ENCODE data around the gene RET.

Gene RET

GRCh38 chr10:43110338-43111071, 33.6 kb downstream of the RET start:
- peak; percentile 38 for DNase-seq (ENCODE audit: low read depth)
- TF ChIP-seq MYC (IDR thresholded peaks at IDR 0.05; ENCODE audit: low read depth, low read length) = no peak
- TF ChIP-seq, protein P1, sequence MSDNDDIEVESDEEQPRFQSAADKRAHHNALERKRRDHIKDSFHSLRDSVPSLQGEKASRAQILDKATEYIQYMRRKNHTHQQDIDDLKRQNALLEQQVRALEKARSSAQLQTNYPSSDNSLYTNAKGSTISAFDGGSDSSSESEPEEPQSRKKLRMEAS (IDR thresholded peaks at IDR 0.05; ENCODE audit: low read depth, low read length) = no peak
- TF ChIP-seq POLR2A (IDR thresholded peaks at IDR 0.05; ENCODE audit: extremely low read depth, insufficient read length) = no peak
- TF ChIP-seq, protein P2, sequence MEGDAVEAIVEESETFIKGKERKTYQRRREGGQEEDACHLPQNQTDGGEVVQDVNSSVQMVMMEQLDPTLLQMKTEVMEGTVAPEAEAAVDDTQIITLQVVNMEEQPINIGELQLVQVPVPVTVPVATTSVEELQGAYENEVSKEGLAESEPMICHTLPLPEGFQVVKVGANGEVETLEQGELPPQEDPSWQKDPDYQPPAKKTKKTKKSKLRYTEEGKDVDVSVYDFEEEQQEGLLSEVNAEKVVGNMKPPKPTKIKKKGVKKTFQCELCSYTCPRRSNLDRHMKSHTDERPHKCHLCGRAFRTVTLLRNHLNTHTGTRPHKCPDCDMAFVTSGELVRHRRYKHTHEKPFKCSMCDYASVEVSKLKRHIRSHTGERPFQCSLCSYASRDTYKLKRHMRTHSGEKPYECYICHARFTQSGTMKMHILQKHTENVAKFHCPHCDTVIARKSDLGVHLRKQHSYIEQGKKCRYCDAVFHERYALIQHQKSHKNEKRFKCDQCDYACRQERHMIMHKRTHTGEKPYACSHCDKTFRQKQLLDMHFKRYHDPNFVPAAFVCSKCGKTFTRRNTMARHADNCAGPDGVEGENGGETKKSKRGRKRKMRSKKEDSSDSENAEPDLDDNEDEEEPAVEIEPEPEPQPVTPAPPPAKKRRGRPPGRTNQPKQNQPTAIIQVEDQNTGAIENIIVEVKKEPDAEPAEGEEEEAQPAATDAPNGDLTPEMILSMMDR (IDR thresholded peaks at IDR 0.05; ENCODE audit: low read depth, low read length) = no peak

GRCh38 chr10:43111101-43111500, 34.2 kb downstream of the RET start:
- TF ChIP-seq MYC (IDR thresholded peaks at IDR 0.05; ENCODE audit: low read depth, low read length) (no peak), POLR2A (IDR thresholded peaks at IDR 0.05; ENCODE audit: extremely low read depth, insufficient read length) (no peak)
- TF ChIP-seq, protein P1 (IDR thresholded peaks at IDR 0.05; ENCODE audit: low read depth, low read length) = no peak
- TF ChIP-seq, protein P2 (IDR thresholded peaks at IDR 0.05; ENCODE audit: low read depth, low read length) = no peak

More at GRCh38 chr10:43110338-43111071, 33.6 kb downstream of the RET start:
- no peak overlapping the region for H3K4me3 ChIP-seq (ENCODE audit: low read depth, low read length)

DNA sequence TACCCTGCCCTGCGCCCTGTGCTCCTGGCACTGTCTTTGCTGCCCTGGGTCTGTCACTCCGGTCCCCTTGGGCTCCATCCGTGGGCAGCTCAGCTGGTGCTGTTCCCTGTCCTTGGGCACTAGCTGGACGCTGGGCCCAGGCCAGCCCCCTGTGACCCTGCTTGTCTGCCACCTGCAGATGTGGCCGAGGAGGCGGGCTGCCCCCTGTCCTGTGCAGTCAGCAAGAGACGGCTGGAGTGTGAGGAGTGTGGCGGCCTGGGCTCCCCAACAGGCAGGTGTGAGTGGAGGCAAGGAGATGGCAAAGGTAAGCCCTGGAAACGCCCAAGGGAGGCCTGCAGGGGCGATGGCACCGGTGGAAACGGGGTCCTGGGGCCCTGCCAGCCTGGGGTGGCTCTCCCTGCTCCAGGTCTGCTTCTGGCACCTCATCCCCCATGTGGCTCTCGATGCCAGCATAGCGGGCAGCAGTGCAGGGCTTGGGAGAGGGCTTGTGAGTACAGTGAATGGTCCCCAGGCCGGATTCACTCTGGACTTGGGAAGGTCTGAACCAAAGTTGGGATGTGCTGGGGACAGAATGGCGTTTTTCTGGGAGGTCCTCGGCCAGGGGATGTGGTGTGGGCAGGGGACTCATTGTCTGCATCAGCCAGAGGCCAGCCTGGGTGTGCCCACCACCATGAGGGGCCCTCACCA, 35.2 kb downstream of the RET start:
- TF ChIP-seq, protein P1 (IDR thresholded peaks at IDR 0.05; ENCODE audit: low read depth, low read length) = no peak
- TF ChIP-seq POLR2A (IDR thresholded peaks at IDR 0.05; ENCODE audit: extremely low read depth, insufficient read length) (no peak), MYC (IDR thresholded peaks at IDR 0.05; ENCODE audit: low read depth, low read length) (no peak)
- TF ChIP-seq, protein P2 (IDR thresholded peaks at IDR 0.05; ENCODE audit: low read depth, low read length) = no peak
- H3K4me3 ChIP-seq (ENCODE audit: low read depth, low read length) = no peak overlapping the region
- no peak for DNase-seq (ENCODE audit: low read depth)

More at GRCh38 chr10:43111101-43111500, 34.2 kb downstream of the RET start:
- no peak for DNase-seq (ENCODE audit: low read depth)
- no peak overlapping the region for H3K4me3 ChIP-seq (ENCODE audit: low read depth, low read length)

GRCh38 chr10:43112608-43112961, 35.7 kb downstream of the RET start:
- TF ChIP-seq, protein P2 (IDR thresholded peaks at IDR 0.05; ENCODE audit: low read depth, low read length) = no peak
- TF ChIP-seq, protein P1 (IDR thresholded peaks at IDR 0.05; ENCODE audit: low read depth, low read length) = no peak
- TF ChIP-seq POLR2A (IDR thresholded peaks at IDR 0.05; ENCODE audit: extremely low read depth, insufficient read length) (no peak), MYC (IDR thresholded peaks at IDR 0.05; ENCODE audit: low read depth, low read length) (no peak)
- H3K4me3 ChIP-seq (ENCODE audit: low read depth, low read length) = no peak overlapping the region
- DNase-seq (ENCODE audit: low read depth) = no peak

DNA sequence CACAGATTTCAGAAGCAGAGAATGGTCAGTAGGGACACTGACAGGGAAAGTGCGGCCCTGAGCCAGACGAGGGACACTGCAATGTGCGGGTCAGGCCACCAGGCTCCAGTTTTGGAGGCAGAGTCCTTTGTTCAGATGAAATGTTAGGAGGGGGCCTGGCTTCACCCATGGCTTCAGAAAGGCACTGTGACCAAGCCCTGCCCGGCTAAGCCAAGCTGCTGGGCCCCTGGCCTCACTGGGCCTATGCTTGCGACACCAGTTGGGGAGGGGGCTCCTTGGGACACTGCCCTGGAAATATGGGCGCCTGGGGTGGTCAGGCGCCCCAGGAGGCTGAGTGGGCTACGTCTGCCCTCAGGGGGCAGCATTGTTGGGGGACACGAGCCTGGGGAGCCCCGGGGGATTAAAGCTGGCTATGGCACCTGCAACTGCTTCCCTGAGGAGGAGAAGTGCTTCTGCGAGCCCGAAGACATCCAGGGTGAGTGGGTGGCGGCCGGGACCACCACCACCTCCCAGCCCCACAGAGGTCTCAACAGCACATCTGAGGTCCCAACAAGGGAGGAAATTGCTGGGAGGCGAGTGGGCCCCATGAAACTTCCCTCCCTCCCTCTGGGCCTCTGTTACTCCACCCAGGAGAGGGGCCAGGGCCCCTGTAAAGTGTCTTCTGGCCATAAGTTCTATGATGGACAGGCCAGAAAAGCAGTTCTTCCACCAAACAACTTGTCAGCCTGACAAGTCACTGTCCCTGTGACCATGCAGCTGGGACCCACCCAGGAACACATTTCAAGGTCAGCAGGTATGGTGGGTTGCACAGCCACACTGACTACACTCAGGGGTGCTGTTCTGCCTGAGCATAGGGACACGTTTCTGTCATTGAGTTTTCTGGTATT, 36.6 kb downstream of the RET start:
- H3K4me3 ChIP-seq (ENCODE audit: low read depth, low read length) = no peak overlapping the region
- TF ChIP-seq, protein P2 (IDR thresholded peaks at IDR 0.05; ENCODE audit: low read depth, low read length) = no peak
- TF ChIP-seq, protein P1 (IDR thresholded peaks at IDR 0.05; ENCODE audit: low read depth, low read length) = no peak
- TF ChIP-seq POLR2A (IDR thresholded peaks at IDR 0.05; ENCODE audit: extremely low read depth, insufficient read length) = no peak
- TF ChIP-seq MYC (IDR thresholded peaks at IDR 0.05; ENCODE audit: low read depth, low read length) = no peak
- no peak for DNase-seq (ENCODE audit: low read depth)

Measured in NB4 (cell line).